WTC11 (cell line): Measurements from ENCODE around the gene EXOC6. TPM values are rescaled to one million over a fixed set of nuclear protein-coding genes. Genes with fewer than 3 reads are reported as not detected.

Source experiments
- ATAC-seq: fragments of 200-7000 bp; cut with Tn5 transposase; 2 replicates; pipeline ENCODE4 v1.10.0; 2021; ENCODE audit warnings: mild to moderate bottlenecking, moderate library complexity
- CTCF ChIA-PET: fragments of 300-600 bp; sonication (Branson Sonifier 250); formaldehyde crosslinking; loops from one replicate; lab custom pipeline; 2021; ENCODE audit warnings: antibody characterized with exemption; lab: Charles Lee
- POLR2A ChIA-PET: fragments of 350-600 bp; sonication (Branson Sonifier 250); formaldehyde crosslinking; loops from one replicate; lab custom pipeline; 2021; ENCODE audit warnings: antibody characterized with exemption; lab: Charles Lee
- DNase-seq: peaks from one replicate; pipeline ENCODE4 v3.0.0; 2021; ENCODE audit warnings: low spot score
- H3K27ac Mint-ChIP-seq: 2 replicates; pipeline ENCODE4 v1.8.0; 2021; ENCODE audit warnings: mixed read lengths
- H3K27me3 Mint-ChIP-seq: 2 replicates; pipeline ENCODE4 v1.8.0; 2021; ENCODE audit warnings: low read depth, mild to moderate bottlenecking, moderate library complexity, mixed read lengths
- H3K36me3 Mint-ChIP-seq: 2 replicates; pipeline ENCODE4 v1.8.0; 2021; ENCODE audit warnings: mixed read lengths
- H3K4me1 Mint-ChIP-seq: 2 replicates; pipeline ENCODE4 v1.8.0; 2022; ENCODE audit warnings: mixed read lengths
- H3K4me3 Mint-ChIP-seq: 2 replicates; pipeline ENCODE4 v1.8.0; 2021; ENCODE audit warnings: mild to moderate bottlenecking, moderate library complexity, mixed read lengths
- H3K9me3 Mint-ChIP-seq: 2 replicates; pipeline ENCODE4 v1.8.0; 2021; ENCODE audit warnings: mixed read lengths
- CTCF ChIP-seq: fragments of 200-600 bp; IDR thresholded peaks from 2 replicates; pipeline ENCODE4 v1.8.0; 2022; ENCODE audit warnings: antibody characterized with exemption
- ELF4 ChIP-seq: sonication (generic); formaldehyde crosslinking; IDR thresholded peaks from 2 replicates; pipeline ENCODE4 v1.8.1; 2022; ENCODE audit warnings: low read depth, mild to moderate bottlenecking, moderate library complexity, missing genetic modification reagents
- ERG ChIP-seq: fragments of 250-450 bp; sonication (Bioruptor Pico); IDR thresholded peaks from 2 replicates; pipeline ENCODE4 v1.8.0; 2021; ENCODE audit warnings: mild to moderate bottlenecking
- FOXK1 ChIP-seq: sonication (generic); formaldehyde crosslinking; IDR thresholded peaks from 2 replicates; pipeline ENCODE4 v1.8.0; 2022; ENCODE audit warnings: mild to moderate bottlenecking, moderate library complexity, missing genetic modification reagents
- HMGA2 ChIP-seq: fragments of 250-450 bp; sonication (Bioruptor Pico); IDR thresholded peaks from 2 replicates; pipeline ENCODE4 v1.4.0; 2021; ENCODE audit warnings: mild to moderate bottlenecking, moderate library complexity
- HMGXB4 ChIP-seq: sonication (generic); formaldehyde crosslinking; IDR thresholded peaks from 2 replicates; pipeline ENCODE4 v1.8.1; 2023; ENCODE audit warnings: mild to moderate bottlenecking, moderate library complexity, missing genetic modification reagents
- NR2C2 ChIP-seq: sonication (generic); formaldehyde crosslinking; IDR thresholded peaks from 2 replicates; pipeline ENCODE4 v1.8.0; 2022; ENCODE audit warnings: mild to moderate bottlenecking, missing genetic modification reagents
- PRDM15 ChIP-seq: sonication (generic); formaldehyde crosslinking; IDR thresholded peaks from 2 replicates; pipeline ENCODE4 v1.8.0; 2022; ENCODE audit warnings: missing genetic modification reagents
- RELA ChIP-seq: sonication (generic); formaldehyde crosslinking; IDR thresholded peaks from 2 replicates; pipeline ENCODE4 v1.8.1; 2022; ENCODE audit warnings: missing genetic modification reagents, mild to moderate bottlenecking, borderline replicate concordance
- SP1 ChIP-seq: sonication (generic); formaldehyde crosslinking; conservative IDR thresholded peaks from 2 replicates; pipeline ENCODE4 v1.8.1; 2022; ENCODE audit warnings: missing genetic modification reagents
- ZNF281 ChIP-seq: sonication (generic); formaldehyde crosslinking; IDR thresholded peaks from 2 replicates; pipeline ENCODE4 v1.8.0; 2023; ENCODE audit warnings: mild to moderate bottlenecking, missing genetic modification reagents
- total RNA-seq: library from RNA; stranded (reverse); gene quantifications from 3 replicates; pipeline ENCODE4 v1.2.3, GENCODE V29; 2021
- TF ChIP-seq, protein P1 (sequence below): fragments of 250-450 bp; sonication (Bioruptor Pico); IDR thresholded peaks from 2 replicates; pipeline ENCODE4 v2.1.2; 2022; ENCODE audit warnings: mild to moderate bottlenecking, moderate library complexity
- TF ChIP-seq, protein P2 (sequence below): sonication (generic); formaldehyde crosslinking; IDR thresholded peaks from 2 replicates; pipeline ENCODE4 v1.8.0; 2023; ENCODE audit warnings: missing genetic modification reagents, mild to moderate bottlenecking, borderline replicate concordance
- TF ChIP-seq, protein P3 (sequence below): sonication (generic); formaldehyde crosslinking; conservative IDR thresholded peaks from 2 replicates; pipeline ENCODE4 v1.8.1; 2023; ENCODE audit warnings: mild to moderate bottlenecking, low read depth, missing genetic modification reagents, moderate library complexity

The EXOC6 gene
- total RNA-seq, 1 experiment from 2014 or later: 5.0 TPM

- TF ChIP-seq PRDM15 (CRISPR knock-in tag) (no peak), SP1 (CRISPR knock-in tag) (no peak), ELF4 (CRISPR knock-in tag) (no peak), HMGA2 (CRISPR knock-in tag) (no peak)
- TF ChIP-seq, protein P1, sequence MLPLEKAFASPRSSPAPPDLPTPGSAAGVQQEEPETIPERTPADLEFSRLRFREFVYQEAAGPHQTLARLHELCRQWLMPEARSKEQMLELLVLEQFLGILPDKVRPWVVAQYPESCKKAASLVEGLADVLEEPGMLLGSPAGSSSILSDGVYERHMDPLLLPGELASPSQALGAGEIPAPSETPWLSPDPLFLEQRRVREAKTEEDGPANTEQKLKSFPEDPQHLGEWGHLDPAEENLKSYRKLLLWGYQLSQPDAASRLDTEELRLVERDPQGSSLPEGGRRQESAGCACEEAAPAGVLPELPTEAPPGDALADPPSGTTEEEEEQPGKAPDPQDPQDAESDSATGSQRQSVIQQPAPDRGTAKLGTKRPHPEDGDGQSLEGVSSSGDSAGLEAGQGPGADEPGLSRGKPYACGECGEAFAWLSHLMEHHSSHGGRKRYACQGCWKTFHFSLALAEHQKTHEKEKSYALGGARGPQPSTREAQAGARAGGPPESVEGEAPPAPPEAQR (CRISPR knock-in tag): no peak
- TF ChIP-seq, all 79 proteins: peak for 0
Observed at GRCh38 chr10:93096901-93097300, 248.6 kb downstream of the EXOC6 start (continued).

GRCh38 chr10:93097386-93097785, 249.1 kb downstream of the EXOC6 start:
- Mint-ChIP-seq H3K9me3 (peaks cover 7% of the 10 kb centered on the region), H3K4me1 (peaks cover 5% of the 10 kb centered on the region), H3K36me3 (no peaks in the 10 kb centered on the region), H3K27ac (no peak overlapping the region), H3K4me3 (no peak overlapping the region), H3K27me3 (peaks cover 2% of the 10 kb centered on the region; the same call in 1 of the 2 replicates)
- ATAC-seq: peak; percentile 39
- DNase-seq: no peak
- ChIA-PET POLR2A (no interaction called here), CTCF (interaction anchor here (1.1 kb wide), 1 partner anchor 18 kb away, joined by 8 read pairs; no protein-coding TSS in a partner anchor)
- TF ChIP-seq RELA (CRISPR knock-in tag) (no peak), FOXK1 (CRISPR knock-in tag) (no peak), CTCF (no peak), HMGXB4 (CRISPR knock-in tag) (no peak), ERG (CRISPR knock-in tag) (no peak), ZNF281 (CRISPR knock-in tag) (no peak), NR2C2 (CRISPR knock-in tag) (no peak)
- TF ChIP-seq, protein P2, sequence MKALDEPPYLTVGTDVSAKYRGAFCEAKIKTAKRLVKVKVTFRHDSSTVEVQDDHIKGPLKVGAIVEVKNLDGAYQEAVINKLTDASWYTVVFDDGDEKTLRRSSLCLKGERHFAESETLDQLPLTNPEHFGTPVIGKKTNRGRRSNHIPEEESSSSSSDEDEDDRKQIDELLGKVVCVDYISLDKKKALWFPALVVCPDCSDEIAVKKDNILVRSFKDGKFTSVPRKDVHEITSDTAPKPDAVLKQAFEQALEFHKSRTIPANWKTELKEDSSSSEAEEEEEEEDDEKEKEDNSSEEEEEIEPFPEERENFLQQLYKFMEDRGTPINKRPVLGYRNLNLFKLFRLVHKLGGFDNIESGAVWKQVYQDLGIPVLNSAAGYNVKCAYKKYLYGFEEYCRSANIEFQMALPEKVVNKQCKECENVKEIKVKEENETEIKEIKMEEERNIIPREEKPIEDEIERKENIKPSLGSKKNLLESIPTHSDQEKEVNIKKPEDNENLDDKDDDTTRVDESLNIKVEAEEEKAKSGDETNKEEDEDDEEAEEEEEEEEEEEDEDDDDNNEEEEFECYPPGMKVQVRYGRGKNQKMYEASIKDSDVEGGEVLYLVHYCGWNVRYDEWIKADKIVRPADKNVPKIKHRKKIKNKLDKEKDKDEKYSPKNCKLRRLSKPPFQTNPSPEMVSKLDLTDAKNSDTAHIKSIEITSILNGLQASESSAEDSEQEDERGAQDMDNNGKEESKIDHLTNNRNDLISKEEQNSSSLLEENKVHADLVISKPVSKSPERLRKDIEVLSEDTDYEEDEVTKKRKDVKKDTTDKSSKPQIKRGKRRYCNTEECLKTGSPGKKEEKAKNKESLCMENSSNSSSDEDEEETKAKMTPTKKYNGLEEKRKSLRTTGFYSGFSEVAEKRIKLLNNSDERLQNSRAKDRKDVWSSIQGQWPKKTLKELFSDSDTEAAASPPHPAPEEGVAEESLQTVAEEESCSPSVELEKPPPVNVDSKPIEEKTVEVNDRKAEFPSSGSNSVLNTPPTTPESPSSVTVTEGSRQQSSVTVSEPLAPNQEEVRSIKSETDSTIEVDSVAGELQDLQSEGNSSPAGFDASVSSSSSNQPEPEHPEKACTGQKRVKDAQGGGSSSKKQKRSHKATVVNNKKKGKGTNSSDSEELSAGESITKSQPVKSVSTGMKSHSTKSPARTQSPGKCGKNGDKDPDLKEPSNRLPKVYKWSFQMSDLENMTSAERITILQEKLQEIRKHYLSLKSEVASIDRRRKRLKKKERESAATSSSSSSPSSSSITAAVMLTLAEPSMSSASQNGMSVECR: no peak
- TF ChIP-seq, protein P3, sequence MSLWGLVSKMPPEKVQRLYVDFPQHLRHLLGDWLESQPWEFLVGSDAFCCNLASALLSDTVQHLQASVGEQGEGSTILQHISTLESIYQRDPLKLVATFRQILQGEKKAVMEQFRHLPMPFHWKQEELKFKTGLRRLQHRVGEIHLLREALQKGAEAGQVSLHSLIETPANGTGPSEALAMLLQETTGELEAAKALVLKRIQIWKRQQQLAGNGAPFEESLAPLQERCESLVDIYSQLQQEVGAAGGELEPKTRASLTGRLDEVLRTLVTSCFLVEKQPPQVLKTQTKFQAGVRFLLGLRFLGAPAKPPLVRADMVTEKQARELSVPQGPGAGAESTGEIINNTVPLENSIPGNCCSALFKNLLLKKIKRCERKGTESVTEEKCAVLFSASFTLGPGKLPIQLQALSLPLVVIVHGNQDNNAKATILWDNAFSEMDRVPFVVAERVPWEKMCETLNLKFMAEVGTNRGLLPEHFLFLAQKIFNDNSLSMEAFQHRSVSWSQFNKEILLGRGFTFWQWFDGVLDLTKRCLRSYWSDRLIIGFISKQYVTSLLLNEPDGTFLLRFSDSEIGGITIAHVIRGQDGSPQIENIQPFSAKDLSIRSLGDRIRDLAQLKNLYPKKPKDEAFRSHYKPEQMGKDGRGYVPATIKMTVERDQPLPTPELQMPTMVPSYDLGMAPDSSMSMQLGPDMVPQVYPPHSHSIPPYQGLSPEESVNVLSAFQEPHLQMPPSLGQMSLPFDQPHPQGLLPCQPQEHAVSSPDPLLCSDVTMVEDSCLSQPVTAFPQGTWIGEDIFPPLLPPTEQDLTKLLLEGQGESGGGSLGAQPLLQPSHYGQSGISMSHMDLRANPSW: no peak
